Vagina (tissue), 2 donors: ENCODE results near the gene C2orf42. TPM values are rescaled to one million over a fixed set of nuclear protein-coding genes. Genes with fewer than 3 reads are reported as not detected.
"Not testable (repeated sequence)": the region's sequence is repeated elsewhere in the genome, so short reads cannot be mapped to it uniquely, and the experiment has no call there.

Source experiments
- DNase-seq, 2 donors: peaks; one replicate each; pipeline ENCODE4 v3.0.0-alpha.2; 2017; ENCODE audit errors: extremely low spot score in 2 of 2
- H3K27ac ChIP-seq: fragments of 200-600 bp; sonication (generic); one replicate; pipeline ENCODE4 v1.5.1; 2019
- H3K27me3 ChIP-seq: fragments of 200-600 bp; sonication (generic); one replicate; pipeline ENCODE4 v1.5.1; 2019
- H3K36me3 ChIP-seq, 2 donors: fragments of 200-600 bp; sonication (generic); one replicate each; pipeline ENCODE4 v1.5.1; 2017 to 2019
- H3K4me1 ChIP-seq: fragments of 200-600 bp; sonication (generic); one replicate; pipeline ENCODE4 v1.5.1; 2019
- H3K4me3 ChIP-seq, 2 donors: fragments of 200-600 bp; sonication (generic); 1 replicate in 1 of 2; 2 replicates in 1 of 2; pipeline ENCODE4 v1.5.1; 2016 to 2019
- H3K9me3 ChIP-seq: fragments of 200-600 bp; sonication (generic); one replicate; pipeline ENCODE4 v1.5.1; 2019
- CTCF ChIP-seq, 3 experiments: fragments of 450-650 bp in 2 of 3; fragments of 200-600 bp in 1 of 3; sonication (generic) in 1 of 3; IDR thresholded peaks; one replicate each; pipeline ENCODE4 v1.5.1; 2017 to 2019; ENCODE audit warnings: antibody characterized with exemption in 3 of 3, mild to moderate bottlenecking in 2 of 3, moderate library complexity in 2 of 3
- POLR2A ChIP-seq, 2 donors: fragments of 450-650 bp; IDR thresholded peaks; one replicate each; pipeline ENCODE4 v1.6.1; 2017; ENCODE audit warnings: antibody characterized with exemption in 2 of 2, mild to moderate bottlenecking in 2 of 2, moderate library complexity in 2 of 2
- POLR2AphosphoS5 ChIP-seq, 2 donors: sonication (generic); formaldehyde crosslinking; IDR thresholded peaks; one replicate each; pipeline ENCODE4 v1.9.0; 2017; ENCODE audit warnings: antibody characterized with exemption in 2 of 2, mild to moderate bottlenecking in 2 of 2, low read depth in 1 of 2; ENCODE audit not compliant: insufficient read depth in 1 of 2
- intact Hi-C: fragments of 100-400 bp; cut with DNase I; formaldehyde crosslinking; loops from one replicate; pipeline ENCODE4 v1.15.1; 2023
- total RNA-seq: library from RNA; depleted of rRNA; stranded (reverse); fragments of >200 nt; gene quantifications from one replicate; pipeline ENCODE4 v1.2.3, GENCODE V29; 2016

The C2orf42 gene
- total RNA-seq, 1 donor from 2014 or later = 17.4 TPM

GRCh38 chr2:70181363-70181956 is 9.4 kb downstream of the C2orf42 start:
- no peak for TF ChIP-seq POLR2AphosphoS5 (IDR thresholded peaks at IDR 0.05; ENCODE audit: insufficient read depth in 1 of 2, low read depth in 1 of 2)
- no peak for TF ChIP-seq POLR2A (IDR thresholded peaks at IDR 0.05)
- TF ChIP-seq CTCF (IDR thresholded peaks at IDR 0.05) = no peak
- H3K36me3 ChIP-seq = peaks cover 0 to 34% of the 10 kb centered on the region in 2 donors
- intact Hi-C loops = no loop called here

GRCh38 chr2:70173520-70173919 is 17.3 kb downstream of the C2orf42 start:
- DNase-seq = no peak
- intact Hi-C loops = no loop called here
- Histone ChIP-seq H3K4me1 (no peaks in the 10 kb centered on the region), H3K36me3 (peaks cover 0 to 45% of the 10 kb centered on the region in 2 donors), H3K4me3 (no peak overlapping the region), H3K27me3 (no peaks in the 10 kb centered on the region), H3K27ac (no peak overlapping the region), H3K9me3 (no peaks in the 10 kb centered on the region)
- TF ChIP-seq POLR2A (IDR thresholded peaks at IDR 0.05) (no peak), CTCF (IDR thresholded peaks at IDR 0.05) (no peak), POLR2AphosphoS5 (IDR thresholded peaks at IDR 0.05; ENCODE audit: insufficient read depth in 1 of 2, low read depth in 1 of 2) (no peak)

More at GRCh38 chr2:70181363-70181956, 9.4 kb downstream of the C2orf42 start:
- no peak overlapping the region for H3K4me3 ChIP-seq
- no peaks in the 10 kb centered on the region for H3K27me3 ChIP-seq
- no peak overlapping the region for H3K27ac ChIP-seq
- DNase-seq = no peak
- no peaks in the 10 kb centered on the region for H3K9me3 ChIP-seq
- H3K4me1 ChIP-seq = no peaks in the 10 kb centered on the region

GRCh38 chr2:70169654-70170245 is 21.1 kb downstream of the C2orf42 start:
- H3K4me3 ChIP-seq, H3K4me1 ChIP-seq, H3K27ac ChIP-seq, intact Hi-C loops, H3K27me3 ChIP-seq, H3K9me3 ChIP-seq, DNase-seq: not testable (repeated sequence)
- H3K36me3 ChIP-seq = peaks cover 0 to 40% of the 10 kb centered on the region in 2 donors

DNA sequence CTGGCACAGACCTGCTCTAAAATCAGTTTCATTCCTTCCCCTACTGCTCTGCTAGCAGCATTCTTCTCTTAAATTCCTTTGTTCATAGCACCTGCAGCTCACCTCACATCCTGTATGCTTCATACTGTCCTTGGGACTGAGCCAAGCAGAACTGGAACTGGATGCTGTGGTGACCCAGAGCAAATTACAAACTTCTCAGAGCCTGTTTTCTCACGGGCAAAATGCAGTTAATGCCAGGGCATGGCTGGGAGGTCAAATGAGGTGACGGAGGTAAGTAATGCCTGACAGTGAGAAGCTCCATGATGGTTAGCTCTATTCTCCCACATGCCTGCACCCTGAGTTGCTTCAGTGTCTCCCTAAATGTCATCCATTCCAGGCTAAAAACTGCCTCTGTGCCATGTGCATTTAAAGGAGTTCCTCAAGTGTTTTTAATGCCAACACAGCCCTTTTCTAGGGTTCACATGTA is 29.7 kb downstream of the C2orf42 start:
- no peak for DNase-seq
- TF ChIP-seq CTCF (IDR thresholded peaks at IDR 0.05) (no peak), POLR2AphosphoS5 (IDR thresholded peaks at IDR 0.05; ENCODE audit: insufficient read depth in 1 of 2, low read depth in 1 of 2) (no peak), POLR2A (IDR thresholded peaks at IDR 0.05) (no peak)
- Histone ChIP-seq H3K27ac (no peak overlapping the region), H3K4me1 (no peaks in the 10 kb centered on the region), H3K9me3 (no peaks in the 10 kb centered on the region), H3K36me3 (peaks cover 0 to 40% of the 10 kb centered on the region in 2 donors), H3K27me3 (no peaks in the 10 kb centered on the region), H3K4me3 (no peak overlapping the region)
- intact Hi-C loops = no loop called here

DNA sequence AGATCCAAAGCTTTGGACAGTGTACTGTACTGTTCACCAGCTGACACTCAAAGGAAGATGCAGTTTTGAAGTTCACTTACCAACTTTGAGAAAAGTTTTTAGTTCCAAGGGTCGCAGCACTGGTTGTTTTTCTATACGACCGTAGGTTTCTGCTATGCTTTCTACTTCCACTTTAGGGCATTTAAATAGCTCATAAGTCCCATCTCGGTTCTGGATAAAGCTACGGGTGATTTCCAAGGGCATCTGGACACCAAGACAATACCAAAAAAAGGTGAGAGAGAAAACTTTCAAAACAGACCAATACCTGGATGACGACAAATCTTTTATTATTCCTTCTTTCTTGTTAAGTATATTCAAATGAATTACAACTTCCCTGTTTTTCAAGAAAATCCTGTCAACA is 30.3 kb downstream of the C2orf42 start:
- TF ChIP-seq CTCF (IDR thresholded peaks at IDR 0.05) (no peak), POLR2A (IDR thresholded peaks at IDR 0.05) (no peak), POLR2AphosphoS5 (IDR thresholded peaks at IDR 0.05; ENCODE audit: insufficient read depth in 1 of 2, low read depth in 1 of 2) (no peak)
- peaks cover 0 to 40% of the 10 kb centered on the region in 2 donors for H3K36me3 ChIP-seq
- no peak overlapping the region for H3K27ac ChIP-seq
- H3K4me3 ChIP-seq = no peak overlapping the region
- H3K9me3 ChIP-seq = no peaks in the 10 kb centered on the region
- no peak for DNase-seq
- no peaks in the 10 kb centered on the region for H3K27me3 ChIP-seq
- intact Hi-C loops = no loop called here
- no peaks in the 10 kb centered on the region for H3K4me1 ChIP-seq

- intact Hi-C loops, DNase-seq: not testable (repeated sequence)
- peaks cover 0 to 11% of the 10 kb centered on the region in 2 donors for H3K36me3 ChIP-seq
Measured at GRCh38 chr2:70149130-70149686, 41.6 kb downstream of the C2orf42 start.

GRCh38 chr2:70148211-70148760 is 42.5 kb downstream of the C2orf42 start:
- H3K4me3 ChIP-seq, DNase-seq, H3K27ac ChIP-seq, H3K4me1 ChIP-seq, intact Hi-C loops, H3K9me3 ChIP-seq, H3K27me3 ChIP-seq: not testable (repeated sequence)
- peaks cover 0 to 11% of the 10 kb centered on the region in 2 donors for H3K36me3 ChIP-seq

More at GRCh38 chr2:70149130-70149686, 41.6 kb downstream of the C2orf42 start:
- not testable (repeated sequence) for H3K4me1 ChIP-seq, H3K27ac ChIP-seq, H3K4me3 ChIP-seq, H3K27me3 ChIP-seq, H3K9me3 ChIP-seq
